HL-60/S4 treated with phorbol 12-myristate 13-acetate at 8.2 ng/mL for 4 days and 3 days (cell line): Measurements from ENCODE around the gene CDCA8.
"Not testable (repeated sequence)": the region's sequence is repeated elsewhere in the genome, so short reads cannot be mapped to it uniquely, and the experiment has no call there.

Experiments used
- in situ Hi-C: fragments of 300-500 bp; cut with MboI; formaldehyde crosslinking; loops from 2 replicates; pipeline ENCODE4 v1.15.0; 2022; ENCODE audit warnings: low sequenced_read_pairs

Gene CDCA8

GRCh38 chr1:37672136-37672870 is 20.0 kb upstream of the CDCA8 start:
- in situ Hi-C loops = no loop called here

GRCh38 chr1:37673920-37674319 is 18.4 kb upstream of the CDCA8 start:
- in situ Hi-C loops = no loop called here

GRCh38 chr1:37676281-37677142 is 15.8 kb upstream of the CDCA8 start:
- in situ Hi-C loops = no loop called here

GRCh38 chr1:37677143-37677439 is 15.2 kb upstream of the CDCA8 start:
- in situ Hi-C loops = no loop called here

GRCh38 chr1:37677808-37678207 is 14.5 kb upstream of the CDCA8 start:
- in situ Hi-C loops = no loop called here

- in situ Hi-C loops = no loop called here
These were observed 11.4 kb upstream of the CDCA8 start for GRCh38 chr1:37680933-37681332.

- in situ Hi-C loops = no loop called here
These were observed 9.9 kb upstream of the CDCA8 start for GRCh38 chr1:37682334-37682987.

GRCh38 chr1:37684182-37684581 is 8.1 kb upstream of the CDCA8 start:
- in situ Hi-C loops = not testable (repeated sequence)

GRCh38 chr1:37685722-37686121 is 6.6 kb upstream of the CDCA8 start:
- in situ Hi-C loops = no loop called here

- in situ Hi-C loops = not testable (repeated sequence)
These were observed 4.6 kb upstream of the CDCA8 start for GRCh38 chr1:37687764-37688163.

GRCh38 chr1:37688926-37689325 is 3.4 kb upstream of the CDCA8 start:
- in situ Hi-C loops = no loop called here

- in situ Hi-C loops = no loop called here
These were observed 729 bp upstream of the CDCA8 start for GRCh38 chr1:37691497-37692077.

GRCh38 chr1:37692834-37693175 is 489 bp downstream of the CDCA8 start:
- in situ Hi-C loops = no loop called here

- in situ Hi-C loops = no loop called here
These were observed 4.8 kb downstream of the CDCA8 start for GRCh38 chr1:37697090-37697489.

GRCh38 chr1:37697737-37698136 is 5.4 kb downstream of the CDCA8 start:
- in situ Hi-C loops = no loop called here

- in situ Hi-C loops = no loop called here
These were observed 6.8 kb downstream of the CDCA8 start for GRCh38 chr1:37699147-37699546.

- in situ Hi-C loops = no loop called here
These were observed 8.7 kb downstream of the CDCA8 start for GRCh38 chr1:37701051-37701450.

GRCh38 chr1:37703061-37703460 is 10.7 kb downstream of the CDCA8 start:
- in situ Hi-C loops = no loop called here

- in situ Hi-C loops = no loop called here
These were observed 12.7 kb downstream of the CDCA8 start for GRCh38 chr1:37704966-37705365.

GRCh38 chr1:37705399-37705798 is 13.1 kb downstream of the CDCA8 start:
- in situ Hi-C loops = no loop called here

GRCh38 chr1:37708471-37708870 is 16.2 kb downstream of the CDCA8 start:
- in situ Hi-C loops = no loop called here

GRCh38 chr1:37714226-37714625 is 21.9 kb downstream of the CDCA8 start:
- in situ Hi-C loops = no loop called here
